ENCODE data around the gene ZNF550.

DNA sequence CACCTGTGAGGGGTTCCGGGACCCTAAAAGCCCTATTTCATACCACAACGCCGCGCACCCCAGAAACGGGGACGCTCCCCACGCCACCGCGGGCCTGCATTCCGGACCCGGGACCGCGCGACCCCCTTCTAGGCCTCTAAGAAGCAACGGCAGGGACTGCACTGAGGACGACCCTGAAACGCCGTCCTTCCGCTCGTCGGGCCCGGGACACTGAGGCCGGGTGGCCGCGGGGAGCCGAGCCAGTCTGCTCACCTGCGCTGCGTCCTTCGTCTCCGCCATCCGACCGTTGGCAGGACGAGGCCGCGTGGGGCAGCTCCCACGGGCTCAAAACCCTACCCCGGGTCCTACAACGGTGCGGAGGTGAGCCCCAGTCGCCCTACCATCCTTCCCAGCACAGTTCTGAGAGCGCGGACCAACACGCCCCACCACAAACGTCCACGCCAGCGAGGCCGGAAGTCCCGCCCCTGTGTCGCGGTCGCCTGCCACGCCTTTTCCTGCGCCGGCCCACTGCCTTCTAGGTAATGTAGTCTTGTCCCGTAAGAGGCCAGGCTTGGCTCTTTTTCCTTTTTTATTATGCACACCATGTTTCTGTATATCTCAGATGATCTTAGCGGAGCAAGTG, at the start of gene ZNF550:
- TF ChIP-seq CTCF (IDR thresholded peaks at IDR 0.05): no peak
- TF ChIP-seq EZH2 (IDR thresholded peaks at IDR 0.05; ENCODE audit: borderline replicate concordance, insufficient read depth, low read depth, low read length, poor library complexity, severe bottlenecking): no peak

All from B cell (primary cell).